H9 (cell line): Measurements from ENCODE around the gene STEAP2. TPM values are rescaled to one million over a fixed set of nuclear protein-coding genes. Genes with fewer than 3 reads are reported as not detected.

Experiments
- DNase-seq: peaks from one replicate; pipeline ENCODE4 v3.0.0-alpha.2; 2017
- H2AFZ ChIP-seq: one replicate; pipeline ENCODE4 v1.6.1; 2013; ENCODE audit warnings: mild to moderate bottlenecking, low read length, control low read depth, moderate library complexity
- H2AK5ac ChIP-seq: 2 replicates; pipeline ENCODE4 v1.6.1; 2013; ENCODE audit warnings: low read length, control low read depth, mixed read lengths; ENCODE audit not compliant: insufficient read length
- H2BK120ac ChIP-seq: one replicate; pipeline ENCODE4 v1.6.1; 2013; ENCODE audit warnings: low read depth, mild to moderate bottlenecking, low read length, control low read depth, inconsistent platforms; ENCODE audit not compliant: poor library complexity, severe bottlenecking
- H2BK12ac ChIP-seq: 2 replicates; pipeline ENCODE4 v1.6.1; 2013; ENCODE audit warnings: low read length, control low read depth, mixed read lengths, low read depth; ENCODE audit not compliant: insufficient read length
- H2BK15ac ChIP-seq: 2 replicates; pipeline ENCODE4 v1.6.1; 2013; ENCODE audit warnings: low read depth, low read length, control low read depth
- H2BK20ac ChIP-seq: one replicate; pipeline ENCODE4 v1.6.1; 2013; ENCODE audit warnings: low read depth, mild to moderate bottlenecking, low read length, control low read depth, inconsistent platforms; ENCODE audit not compliant: poor library complexity, severe bottlenecking
- H2BK5ac ChIP-seq: 2 replicates; pipeline ENCODE4 v1.6.1; 2013; ENCODE audit warnings: low read length, control low read depth, mixed read lengths; ENCODE audit not compliant: insufficient read length
- H3K14ac ChIP-seq: 2 replicates; pipeline ENCODE4 v1.6.1; 2013; ENCODE audit warnings: low read length, control low read depth; ENCODE audit not compliant: insufficient read depth
- H3K18ac ChIP-seq: 2 replicates; pipeline ENCODE4 v1.6.1; 2013; ENCODE audit warnings: low read depth, mild to moderate bottlenecking, mixed read lengths, low read length, control low read depth; ENCODE audit not compliant: insufficient read length
- H3K23ac ChIP-seq: 2 replicates; pipeline ENCODE4 v1.6.1; 2013; ENCODE audit warnings: low read length, control low read depth, mixed read lengths, low read depth; ENCODE audit not compliant: insufficient read length
- H3K23me2 ChIP-seq: 2 replicates; pipeline ENCODE4 v1.6.1; 2013; ENCODE audit warnings: low read depth, mild to moderate bottlenecking, mixed read lengths, low read length, control low read depth; ENCODE audit not compliant: insufficient read length, poor library complexity, severe bottlenecking
- H3K27ac ChIP-seq: 2 replicates; pipeline ENCODE4 v1.5.1; 2013; ENCODE audit warnings: low read length, control low read depth, mixed read lengths, low read depth; ENCODE audit not compliant: insufficient read length
- H3K27me3 ChIP-seq: 2 replicates; pipeline ENCODE4 v1.6.1; 2013; ENCODE audit warnings: low read length, control low read depth, inconsistent platforms; ENCODE audit not compliant: insufficient read depth
- H3K4ac ChIP-seq: 2 replicates; pipeline ENCODE4 v1.6.1; 2013; ENCODE audit warnings: low read depth, mild to moderate bottlenecking, control low read depth, inconsistent platforms, low read length, moderate library complexity
- H3K4me1 ChIP-seq: 2 replicates; pipeline ENCODE4 v1.6.1; 2013; ENCODE audit warnings: low read length, control low read depth, inconsistent platforms; ENCODE audit not compliant: insufficient read depth
- H3K4me2 ChIP-seq: 2 replicates; pipeline ENCODE4 v1.6.1; 2013; ENCODE audit warnings: low read length, control low read depth, mixed read lengths; ENCODE audit not compliant: insufficient read length, insufficient read depth
- H3K56ac ChIP-seq: 2 replicates; pipeline ENCODE4 v1.6.1; 2013; ENCODE audit warnings: low read depth, mild to moderate bottlenecking, mixed read lengths, low read length, control low read depth; ENCODE audit not compliant: insufficient read length
- H3K79me1 ChIP-seq: 2 replicates; pipeline ENCODE4 v1.6.1; 2013; ENCODE audit warnings: low read depth, mild to moderate bottlenecking, moderate library complexity, low read length, control low read depth, inconsistent platforms; ENCODE audit not compliant: insufficient read depth, poor library complexity, severe bottlenecking
- H3K79me2 ChIP-seq: 2 replicates; pipeline ENCODE4 v1.6.1; 2013; ENCODE audit warnings: low read length, control low read depth, inconsistent platforms; ENCODE audit not compliant: insufficient read depth
- H3K9ac ChIP-seq: 2 replicates; pipeline ENCODE4 v1.6.1; 2013; ENCODE audit warnings: low read length, control low read depth, mixed read lengths; ENCODE audit not compliant: insufficient read length; ENCODE audit errors: extremely low read depth
- H3K9me3 ChIP-seq: one replicate; pipeline ENCODE4 v1.6.1; 2013; ENCODE audit warnings: low read depth, low read length, inconsistent platforms; ENCODE audit not compliant: control insufficient read depth
- H3T11ph ChIP-seq: one replicate; pipeline ENCODE4 v1.6.1; 2013; ENCODE audit warnings: mild to moderate bottlenecking, low read length, control low read depth, inconsistent platforms
- H4K20me1 ChIP-seq: one replicate; pipeline ENCODE4 v1.6.1; 2013; ENCODE audit not compliant: control insufficient read depth, insufficient read length, insufficient read depth
- H4K5ac ChIP-seq: 2 replicates; pipeline ENCODE4 v1.6.1; 2013; ENCODE audit warnings: low read depth, mild to moderate bottlenecking, mixed read lengths, low read length, control low read depth; ENCODE audit not compliant: insufficient read length
- H4K8ac ChIP-seq: replicated peaks from 2 replicates; pipeline ENCODE4 v1.6.1; 2013; ENCODE audit warnings: low read length, control low read depth, mixed read lengths, low read depth; ENCODE audit not compliant: insufficient read length
- H4K91ac ChIP-seq: 2 replicates; pipeline ENCODE4 v1.6.1; 2013; ENCODE audit warnings: low read depth, mild to moderate bottlenecking, moderate library complexity, mixed read lengths, low read length, control low read depth; ENCODE audit not compliant: insufficient read length
- H3K27ac Mint-ChIP-seq, 3 experiments: 2 replicates in 2 of 3; 3 replicates in 1 of 3; pipeline ENCODE4 v1.8.0; 2020 to 2021; ENCODE audit warnings: mixed read lengths in 3 of 3, mild to moderate bottlenecking in 1 of 3, moderate library complexity in 1 of 3
- H3K27me3 Mint-ChIP-seq: 2 replicates; pipeline ENCODE4 v1.8.0; 2021; ENCODE audit warnings: low read depth, mild to moderate bottlenecking, moderate library complexity, mixed read lengths
- H3K36me3 Mint-ChIP-seq, 3 experiments: 2 replicates in 2 of 3; 3 replicates in 1 of 3; pipeline ENCODE4 v1.8.0; 2020 to 2021; ENCODE audit warnings: low read depth in 3 of 3, mixed read lengths in 3 of 3; ENCODE audit not compliant: insufficient read depth in 1 of 3
- H3K4me1 Mint-ChIP-seq, 2 experiments: 2 replicates each; pipeline ENCODE4 v1.8.0; 2020; ENCODE audit warnings: mixed read lengths in 2 of 2
- H3K4me3 Mint-ChIP-seq, 2 experiments: 2 replicates in 1 of 2; 3 replicates in 1 of 2; pipeline ENCODE4 v1.8.0; 2020 to 2021; ENCODE audit warnings: mild to moderate bottlenecking in 2 of 2, mixed read lengths in 2 of 2, moderate library complexity in 1 of 2
- H3K9me3 Mint-ChIP-seq, 2 experiments: 2 replicates in 1 of 2; 3 replicates in 1 of 2; pipeline ENCODE4 v1.8.0; 2020; ENCODE audit warnings: mild to moderate bottlenecking in 2 of 2, mixed read lengths in 2 of 2, moderate library complexity in 1 of 2
- WGBS: extraction: QIAGEN DNeasy Blood & Tissue Kit; methylation state at CpG from one replicate; pipeline ENCODE4 v1.1.7; 2013; ENCODE audit warnings: missing lambda C conversion rate, low lambda C conversion rate, mixed read lengths; ENCODE audit not compliant: insufficient read length; ENCODE audit errors: extremely low coverage; 5-methylcytosine and 5-hydroxymethylcytosine counted together
- total RNA-seq: library from RNA; stranded (reverse); gene quantifications from 2 replicates; pipeline ENCODE4 v1.2.1, GENCODE V29; 2021
- TF ChIP-seq, protein P1 (sequence below): fragments of 200-600 bp; sonication (generic); conservative IDR thresholded peaks from 3 replicates; pipeline ENCODE4 v1.8.0; 2021; ENCODE audit warnings: antibody characterized with exemption, mild to moderate bottlenecking

Gene STEAP2
- total RNA-seq, 1 experiment from 2014 or later = 6.7 TPM

DNA sequence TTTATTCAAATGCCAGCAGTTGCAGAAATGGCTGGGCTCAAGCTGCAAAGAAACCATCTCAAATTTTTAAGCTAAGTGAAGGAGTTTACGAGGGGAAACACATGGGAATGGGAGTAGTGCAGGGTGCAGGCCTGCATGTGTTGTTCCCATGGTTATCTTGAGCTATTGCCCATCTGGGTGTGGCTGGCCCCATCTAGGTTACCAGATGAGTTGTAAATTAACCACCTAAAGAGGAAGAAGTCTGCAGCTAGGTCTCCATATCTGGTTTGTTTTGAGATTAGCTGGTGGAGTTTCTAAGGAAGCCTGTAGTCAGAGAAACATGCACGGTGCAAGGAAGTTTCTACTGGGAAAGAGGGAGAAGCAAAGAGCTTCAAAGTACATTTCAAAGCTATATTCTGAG lies 23.3 kb upstream of the STEAP2 start:
- no peak overlapping the region for H3T11ph ChIP-seq
- no peak overlapping the region for H3K27ac ChIP-seq
- H3K79me1 ChIP-seq = no peaks in the 10 kb centered on the region
- H3K9ac ChIP-seq = no peak overlapping the region
- no peaks in the 10 kb centered on the region for H3K23me2 ChIP-seq
- H4K20me1 ChIP-seq = no peaks in the 10 kb centered on the region
- Mint-ChIP-seq H3K27ac (no peak overlapping the region), H3K36me3 (peaks cover 2 to 21% (median 9%) of the 10 kb centered on the region in 3 experiments; a peak in 6 of 7 replicates), H3K9me3 (peaks cover 35 to 39% of the 10 kb centered on the region in 2 experiments), H3K27me3 (no peaks in the 10 kb centered on the region; the same call in 1 of the 2 replicates), H3K4me1 (no peaks in the 10 kb centered on the region), H3K4me3 (no peak overlapping the region)
- no peak overlapping the region for H2AK5ac ChIP-seq
- H2BK20ac ChIP-seq = no peak overlapping the region
- no peak overlapping the region for H2BK15ac ChIP-seq
- no peak overlapping the region for H3K14ac ChIP-seq
- TF ChIP-seq, protein P1, sequence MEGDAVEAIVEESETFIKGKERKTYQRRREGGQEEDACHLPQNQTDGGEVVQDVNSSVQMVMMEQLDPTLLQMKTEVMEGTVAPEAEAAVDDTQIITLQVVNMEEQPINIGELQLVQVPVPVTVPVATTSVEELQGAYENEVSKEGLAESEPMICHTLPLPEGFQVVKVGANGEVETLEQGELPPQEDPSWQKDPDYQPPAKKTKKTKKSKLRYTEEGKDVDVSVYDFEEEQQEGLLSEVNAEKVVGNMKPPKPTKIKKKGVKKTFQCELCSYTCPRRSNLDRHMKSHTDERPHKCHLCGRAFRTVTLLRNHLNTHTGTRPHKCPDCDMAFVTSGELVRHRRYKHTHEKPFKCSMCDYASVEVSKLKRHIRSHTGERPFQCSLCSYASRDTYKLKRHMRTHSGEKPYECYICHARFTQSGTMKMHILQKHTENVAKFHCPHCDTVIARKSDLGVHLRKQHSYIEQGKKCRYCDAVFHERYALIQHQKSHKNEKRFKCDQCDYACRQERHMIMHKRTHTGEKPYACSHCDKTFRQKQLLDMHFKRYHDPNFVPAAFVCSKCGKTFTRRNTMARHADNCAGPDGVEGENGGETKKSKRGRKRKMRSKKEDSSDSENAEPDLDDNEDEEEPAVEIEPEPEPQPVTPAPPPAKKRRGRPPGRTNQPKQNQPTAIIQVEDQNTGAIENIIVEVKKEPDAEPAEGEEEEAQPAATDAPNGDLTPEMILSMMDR = no peak
- no peak overlapping the region for H4K91ac ChIP-seq
- H4K5ac ChIP-seq = no peak overlapping the region
- no peak for DNase-seq
- no peak overlapping the region for H3K56ac ChIP-seq
- H3K9me3 ChIP-seq = peaks cover 28% of the 10 kb centered on the region
- no peak overlapping the region for H2BK5ac ChIP-seq
- H3K4me1 ChIP-seq = no peaks in the 10 kb centered on the region
- no peak overlapping the region for H2AFZ ChIP-seq
- H3K18ac ChIP-seq = no peak overlapping the region
- no peak overlapping the region for H2BK12ac ChIP-seq
- no peak overlapping the region for H3K23ac ChIP-seq
- no peaks in the 10 kb centered on the region for H3K79me2 ChIP-seq
- H3K4ac ChIP-seq = no peak overlapping the region
- H2BK120ac ChIP-seq = no peak overlapping the region
- no peak overlapping the region for H4K8ac ChIP-seq
- WGBS = no CpG with 5 or more reads among the region's 2 CpGs
- no peaks in the 10 kb centered on the region for H3K27me3 ChIP-seq
- H3K4me2 ChIP-seq = no peak overlapping the region
